Measurements from ENCODE around the gene WDR62. TPM values are rescaled to one million over a fixed set of nuclear protein-coding genes. Genes with fewer than 3 reads are reported as not detected.

The WDR62 gene
- total and polyA plus RNA-seq, 2 donors (not counting 3 experiments of a cell fraction or from before 2014, with no cell fraction given) = 8.0 to 13.4 TPM

DNA sequence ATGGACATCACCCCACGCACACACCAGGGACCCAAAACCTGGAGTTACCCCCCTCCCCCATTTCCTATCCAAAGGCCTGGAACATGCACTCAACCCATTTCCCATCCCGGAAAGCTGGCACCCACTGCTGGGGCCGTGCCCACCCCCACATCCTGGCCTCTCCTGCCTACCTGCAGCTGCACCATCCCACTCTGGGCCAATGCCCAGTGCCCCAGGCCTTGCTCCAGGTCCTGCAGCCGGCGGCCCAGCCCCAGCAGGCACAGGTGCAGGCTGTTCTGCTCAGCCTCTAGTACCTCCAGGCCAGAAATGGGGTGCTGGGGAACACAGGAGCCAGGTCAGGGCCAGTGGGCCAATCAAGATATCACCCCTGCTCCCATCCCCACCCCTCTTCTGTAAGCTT is 47.7 kb upstream of the WDR62 start:
- TF ChIP-seq MYC (IDR thresholded peaks at IDR 0.05; ENCODE audit: low read depth, low read length) = no peak
- TF ChIP-seq MAX (IDR thresholded peaks at IDR 0.05; ENCODE audit: insufficient read depth, insufficient read length) = no peak
- no peak for TF ChIP-seq FOS (IDR thresholded peaks at IDR 0.05; ENCODE audit: borderline replicate concordance, insufficient read depth, low read length)
- TF ChIP-seq JUN (IDR thresholded peaks at IDR 0.05; ENCODE audit: borderline replicate concordance, insufficient read depth, insufficient read length, low read depth) = no peak
- TF ChIP-seq POLR2A (IDR thresholded peaks at IDR 0.05; ENCODE audit: low read depth, low read length) = no peak
- no peak for TF ChIP-seq GATA2 (IDR thresholded peaks at IDR 0.05; ENCODE audit: insufficient read depth, insufficient read length, low read depth, low read length)
- TF ChIP-seq POLR2AphosphoS5 (IDR thresholded peaks at IDR 0.05; ENCODE audit: insufficient read depth, low read depth, low read length) = no peak
- TF ChIP-seq, protein P1, sequence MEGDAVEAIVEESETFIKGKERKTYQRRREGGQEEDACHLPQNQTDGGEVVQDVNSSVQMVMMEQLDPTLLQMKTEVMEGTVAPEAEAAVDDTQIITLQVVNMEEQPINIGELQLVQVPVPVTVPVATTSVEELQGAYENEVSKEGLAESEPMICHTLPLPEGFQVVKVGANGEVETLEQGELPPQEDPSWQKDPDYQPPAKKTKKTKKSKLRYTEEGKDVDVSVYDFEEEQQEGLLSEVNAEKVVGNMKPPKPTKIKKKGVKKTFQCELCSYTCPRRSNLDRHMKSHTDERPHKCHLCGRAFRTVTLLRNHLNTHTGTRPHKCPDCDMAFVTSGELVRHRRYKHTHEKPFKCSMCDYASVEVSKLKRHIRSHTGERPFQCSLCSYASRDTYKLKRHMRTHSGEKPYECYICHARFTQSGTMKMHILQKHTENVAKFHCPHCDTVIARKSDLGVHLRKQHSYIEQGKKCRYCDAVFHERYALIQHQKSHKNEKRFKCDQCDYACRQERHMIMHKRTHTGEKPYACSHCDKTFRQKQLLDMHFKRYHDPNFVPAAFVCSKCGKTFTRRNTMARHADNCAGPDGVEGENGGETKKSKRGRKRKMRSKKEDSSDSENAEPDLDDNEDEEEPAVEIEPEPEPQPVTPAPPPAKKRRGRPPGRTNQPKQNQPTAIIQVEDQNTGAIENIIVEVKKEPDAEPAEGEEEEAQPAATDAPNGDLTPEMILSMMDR (IDR thresholded peaks at IDR 0.05; ENCODE audit: extremely low read depth in 1 of 2, insufficient read depth in 1 of 2, low read depth in 1 of 2, low read length in 2 of 2) = no peak
- no peak for TF ChIP-seq EZH2 (IDR thresholded peaks at IDR 0.05; ENCODE audit: borderline replicate concordance, low read depth, low read length, severe bottlenecking)
- Histone ChIP-seq H3K4me2 (ENCODE audit: insufficient read depth, low read length) (no peak overlapping the region), H3K9me3 (replicated peaks; ENCODE audit: control insufficient read depth, insufficient read depth, low read length) (no peaks in the 10 kb centered on the region), H3K79me2 (ENCODE audit: control insufficient read depth, insufficient read depth, low read length) (no peaks in the 10 kb centered on the region), H3K27me3 (ENCODE audit: control insufficient read depth in 2 of 2, insufficient read depth in 2 of 2, low read length in 2 of 2) (no peaks in the 10 kb centered on the region), H3K36me3 (ENCODE audit: control insufficient read depth in 2 of 2, extremely low read depth in 1 of 2, insufficient read depth in 2 of 2, low read length in 2 of 2) (no peaks in the 10 kb centered on the region), H2AFZ (ENCODE audit: low read depth, low read length) (no peak overlapping the region), H3K9ac (replicated peaks; ENCODE audit: extremely low read depth, insufficient read depth, low read length) (no peak overlapping the region), H4K20me1 (replicated peaks; ENCODE audit: control insufficient read depth, extremely low read depth, insufficient read depth, low read length) (no peaks in the 10 kb centered on the region), H3K9me1 (replicated peaks; ENCODE audit: control insufficient read depth, extremely low read depth, insufficient read depth, low read length) (no peaks in the 10 kb centered on the region), H3K27ac (ENCODE audit: insufficient read depth, low read depth, low read length) (no peak overlapping the region), H3K4me3 (replicated peaks in 1 of 3; ENCODE audit: insufficient read depth in 1 of 3, low read depth in 1 of 3, low read length in 3 of 3) (no peak overlapping the region), H3K4me1 (ENCODE audit: control insufficient read depth, extremely low read depth, insufficient read depth, low read length) (peaks cover 5% of the 10 kb centered on the region)
- POLR2A ChIA-PET = no interaction called here
- intact Hi-C loops (cut with micrococcal nuclease) (no loop called here), dilution Hi-C loops (cut with MboI; ENCODE audit: extremely low pct_ligation_motif_present, low sequenced_read_pairs) (no loop called here)
- BruUV-seq (replicated peaks) = no TSS peak
- FAIRE-seq = no peak
- no peak for DNase-seq (ENCODE audit: low read depth, low spot score)
- CTCF ChIA-PET = no interaction called here

Data from endothelial cell of umbilical vein (primary cell).